Skeletal muscle satellite cell (primary cell): ENCODE results near the gene HUNK. TPM values are rescaled to one million over a fixed set of nuclear protein-coding genes. Genes with fewer than 3 reads are reported as not detected.

Experiments used
- H3K27me3 ChIP-seq: 2 replicates; pipeline ENCODE4 v1.7.0; 2013; ENCODE audit warnings: low read length; ENCODE audit not compliant: control insufficient read depth, insufficient read depth
- H3K36me3 ChIP-seq: 2 replicates; pipeline ENCODE4 v1.7.0; 2013; ENCODE audit warnings: mild to moderate bottlenecking, control low read depth, low read length; ENCODE audit not compliant: insufficient read depth
- H3K4me1 ChIP-seq: 2 replicates; pipeline ENCODE4 v1.7.0; 2013; ENCODE audit warnings: low read length; ENCODE audit not compliant: control insufficient read depth, insufficient read depth
- H3K4me2 ChIP-seq: 2 replicates; pipeline ENCODE4 v1.7.0; 2013; ENCODE audit warnings: mild to moderate bottlenecking, low read length
- H3K4me3 ChIP-seq: 2 replicates; pipeline ENCODE4 v1.7.0; 2013; ENCODE audit warnings: low read length
- H3K9ac ChIP-seq: 2 replicates; pipeline ENCODE4 v1.7.0; 2013; ENCODE audit warnings: mild to moderate bottlenecking, low read depth, low read length, moderate library complexity
- H3K9me3 ChIP-seq: replicated peaks from 2 replicates; pipeline ENCODE4 v1.7.0; 2013; ENCODE audit warnings: mild to moderate bottlenecking, control low read depth, low read length
- total RNA-seq: library from RNA; depleted of rRNA; stranded (reverse); fragments of >200 nt; gene quantifications from 2 replicates; pipeline ENCODE4 v1.2.3, GENCODE V29; 2012; rRNA removed

HUNK gene
- total RNA-seq = under 0.01 TPM in 1 of 2 replicates, not detected in the other

DNA sequence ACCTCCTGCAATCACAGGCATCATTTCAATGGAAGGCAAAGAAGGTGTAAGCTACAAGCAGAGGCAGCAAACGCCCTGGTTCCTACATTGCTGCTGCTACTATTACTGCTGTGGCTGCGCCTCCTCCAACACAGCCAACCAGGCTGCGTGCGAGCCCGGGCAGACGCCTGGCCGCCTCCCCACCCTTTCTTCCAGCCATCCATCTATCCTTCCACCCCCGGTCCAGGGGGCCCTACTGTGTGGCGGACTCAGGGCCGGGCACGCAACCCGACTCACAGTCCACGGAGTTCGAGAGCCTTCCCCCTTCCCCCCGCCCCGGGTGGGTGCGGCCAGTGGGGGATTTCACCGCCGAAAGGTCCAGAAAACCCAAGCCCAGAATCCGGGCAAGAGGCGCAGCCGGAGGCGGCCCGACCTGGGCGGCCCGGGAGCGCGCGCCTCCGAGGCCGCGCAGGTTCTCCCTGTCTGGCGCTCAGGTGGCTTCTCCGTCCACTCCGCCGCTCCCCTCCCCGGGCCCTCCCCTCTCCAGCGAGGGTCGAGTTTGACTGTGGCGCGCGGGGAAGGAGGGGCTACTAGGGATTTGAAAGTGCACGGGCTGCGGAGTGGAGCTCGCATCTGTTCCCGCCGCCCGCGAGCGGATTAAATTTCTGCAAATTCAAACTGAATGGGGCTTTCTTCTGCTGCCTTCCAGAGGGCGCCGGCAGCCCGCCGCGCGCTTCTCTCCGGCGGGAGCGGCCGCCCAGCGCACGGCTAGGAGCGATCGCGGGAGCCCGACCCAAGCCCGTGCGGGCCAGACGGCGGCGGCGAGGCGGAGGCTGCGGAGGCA, at the start of gene HUNK:
Gene HUNK, plus strand, starts transcription at position 569 of the 823 bp plus-strand sequence. CDS start 655 bp downstream, outside the sequence.
- no peaks in the 10 kb centered on the region for H3K9me3 ChIP-seq
- H3K9ac ChIP-seq = peak within 1 kb of the TSS; percentile 30
- peak within 1 kb of the TSS; percentile 73 for H3K4me2 ChIP-seq
- H3K4me1 ChIP-seq = no peaks in the 10 kb centered on the region
- H3K4me3 ChIP-seq = peak within 1 kb of the TSS; percentile 65
- no peaks in the 10 kb centered on the region for H3K36me3 ChIP-seq
- H3K27me3 ChIP-seq = peaks cover 74% of the 10 kb centered on the region

DNA sequence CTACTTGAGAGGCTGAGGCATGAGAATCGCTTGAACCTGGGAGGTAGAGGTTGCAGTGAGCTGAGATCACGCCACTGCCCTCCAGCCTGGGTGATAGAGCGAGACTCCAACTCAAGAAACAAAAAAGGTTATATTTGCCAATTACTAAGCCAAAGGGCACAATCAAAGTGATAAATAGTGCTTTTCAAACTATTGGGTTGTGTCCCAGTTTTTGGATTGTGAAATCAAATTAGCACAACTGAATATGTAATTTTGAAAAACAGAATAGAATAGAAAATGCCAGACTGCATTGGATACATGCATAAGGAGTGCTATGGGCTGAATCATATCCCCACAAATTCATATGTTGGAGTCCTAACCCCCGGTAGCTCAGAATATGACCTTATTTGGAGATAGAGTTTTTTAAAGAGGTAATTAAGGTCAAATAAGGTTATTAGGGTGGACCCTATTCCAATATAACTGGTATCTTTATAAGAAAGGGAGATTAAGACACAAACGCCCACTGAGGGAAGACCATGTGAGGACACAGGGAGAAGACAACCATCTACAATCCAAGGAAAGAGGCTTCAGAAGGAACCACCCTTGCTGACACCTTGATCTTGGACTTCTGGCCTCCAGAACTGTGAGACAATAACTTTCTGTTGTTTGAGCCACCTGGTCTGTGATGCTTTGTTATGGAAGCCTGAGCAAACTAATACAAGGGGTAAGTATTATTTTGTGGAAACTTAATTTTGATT, 42.9 kb upstream of the HUNK start:
- no peak overlapping the region for H3K4me2 ChIP-seq
- H3K9me3 ChIP-seq = no peaks in the 10 kb centered on the region
- H3K4me1 ChIP-seq = no peaks in the 10 kb centered on the region
- H3K4me3 ChIP-seq = no peak overlapping the region
- no peak overlapping the region for H3K9ac ChIP-seq
- no peaks in the 10 kb centered on the region for H3K27me3 ChIP-seq
- H3K36me3 ChIP-seq = no peaks in the 10 kb centered on the region

DNA sequence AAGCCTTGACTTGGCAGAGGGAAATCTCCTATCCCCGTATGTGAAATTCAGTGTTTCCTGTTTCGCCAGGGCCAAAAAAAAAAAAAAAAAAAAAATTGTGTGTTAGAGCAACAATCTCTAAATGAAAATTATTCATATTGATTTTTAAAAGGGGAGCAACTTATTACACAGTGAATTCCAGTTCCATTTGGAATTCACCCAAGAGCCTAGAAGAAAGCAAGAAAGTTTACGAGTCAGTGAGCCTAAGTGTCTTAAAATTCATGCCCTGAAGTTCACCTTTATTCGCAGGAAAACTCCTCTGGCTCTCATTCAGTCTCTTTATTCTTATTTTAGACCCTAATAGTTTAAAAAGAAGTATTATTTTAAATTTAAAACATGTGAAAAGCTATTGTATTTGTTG, 42.1 kb upstream of the HUNK start:
- H3K4me1 ChIP-seq = no peaks in the 10 kb centered on the region
- no peak overlapping the region for H3K4me2 ChIP-seq
- no peaks in the 10 kb centered on the region for H3K9me3 ChIP-seq
- no peak overlapping the region for H3K4me3 ChIP-seq
- no peaks in the 10 kb centered on the region for H3K27me3 ChIP-seq
- no peaks in the 10 kb centered on the region for H3K36me3 ChIP-seq
- no peak overlapping the region for H3K9ac ChIP-seq

- no peaks in the 10 kb centered on the region for H3K36me3 ChIP-seq
- no peak overlapping the region for H3K4me2 ChIP-seq
- H3K9ac ChIP-seq = no peak overlapping the region
- H3K27me3 ChIP-seq = no peaks in the 10 kb centered on the region
- H3K4me1 ChIP-seq = no peaks in the 10 kb centered on the region
- H3K4me3 ChIP-seq = no peak overlapping the region
- no peaks in the 10 kb centered on the region for H3K9me3 ChIP-seq
Measured at GRCh38 chr21:31837041-31837440, 35.8 kb upstream of the HUNK start.

- H3K4me2 ChIP-seq = no peak overlapping the region
Measured at GRCh38 chr21:31837618-31838390, 35.0 kb upstream of the HUNK start.

DNA sequence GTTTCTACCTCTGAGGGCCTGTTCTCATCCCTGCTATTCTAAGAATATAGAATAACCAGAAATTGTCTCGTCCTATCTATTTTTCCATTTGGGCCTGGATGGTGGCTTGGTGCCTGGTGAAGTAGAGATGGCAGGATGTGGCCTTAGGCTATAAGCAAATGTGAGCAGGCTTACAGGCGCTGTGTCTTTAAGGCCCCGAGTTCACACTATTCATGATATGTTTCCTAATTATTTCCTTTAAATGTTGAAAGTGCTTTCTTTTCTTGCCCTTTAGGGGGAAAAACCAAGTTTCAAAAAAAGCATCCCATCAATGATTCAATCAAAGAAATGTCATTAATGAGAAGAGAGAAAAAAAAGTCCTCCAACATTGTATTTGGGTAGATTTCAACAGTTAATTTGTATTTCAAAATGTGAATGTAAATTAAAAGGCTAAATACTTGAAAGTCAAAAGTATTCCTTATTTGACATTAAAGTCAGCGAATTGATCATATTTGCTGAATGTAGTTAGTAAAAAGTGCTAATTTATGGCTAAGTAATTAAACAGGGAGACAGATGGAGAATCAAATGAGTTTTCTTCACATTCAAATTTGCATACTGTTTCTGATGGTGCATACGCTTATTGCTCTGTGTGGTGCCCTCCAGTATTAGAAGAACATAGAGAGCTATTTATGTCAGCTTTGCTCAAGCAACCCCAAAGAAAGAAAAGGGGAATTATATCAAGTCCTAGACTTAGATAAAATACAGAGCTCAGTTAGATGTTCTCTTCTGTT, 34.0 kb upstream of the HUNK start:
- H3K27me3 ChIP-seq = no peaks in the 10 kb centered on the region
- no peak overlapping the region for H3K9ac ChIP-seq
- no peak overlapping the region for H3K4me3 ChIP-seq
- H3K9me3 ChIP-seq = no peaks in the 10 kb centered on the region
- no peaks in the 10 kb centered on the region for H3K4me1 ChIP-seq
- H3K36me3 ChIP-seq = no peaks in the 10 kb centered on the region
- no peak overlapping the region for H3K4me2 ChIP-seq

More at GRCh38 chr21:31837618-31838390, 35.0 kb upstream of the HUNK start:
- no peaks in the 10 kb centered on the region for H3K9me3 ChIP-seq
- no peaks in the 10 kb centered on the region for H3K4me1 ChIP-seq
- no peak overlapping the region for H3K9ac ChIP-seq
- H3K36me3 ChIP-seq = no peaks in the 10 kb centered on the region
- no peak overlapping the region for H3K4me3 ChIP-seq
- H3K27me3 ChIP-seq = no peaks in the 10 kb centered on the region

- Histone ChIP-seq H3K36me3 (no peaks in the 10 kb centered on the region), H3K27me3 (no peaks in the 10 kb centered on the region), H3K9me3 (no peaks in the 10 kb centered on the region), H3K4me3 (no peak overlapping the region), H3K4me2 (no peak overlapping the region), H3K9ac (no peak overlapping the region), H3K4me1 (no peaks in the 10 kb centered on the region)
Measured at GRCh38 chr21:31844206-31844605, 28.6 kb upstream of the HUNK start.

GRCh38 chr21:31845151-31845729, 27.6 kb upstream of the HUNK start:
- H3K4me3 ChIP-seq = no peak overlapping the region
- no peaks in the 10 kb centered on the region for H3K9me3 ChIP-seq
- no peaks in the 10 kb centered on the region for H3K36me3 ChIP-seq
- H3K4me2 ChIP-seq = no peak overlapping the region
- H3K4me1 ChIP-seq = no peaks in the 10 kb centered on the region
- H3K27me3 ChIP-seq = no peaks in the 10 kb centered on the region
- H3K9ac ChIP-seq = no peak overlapping the region

DNA sequence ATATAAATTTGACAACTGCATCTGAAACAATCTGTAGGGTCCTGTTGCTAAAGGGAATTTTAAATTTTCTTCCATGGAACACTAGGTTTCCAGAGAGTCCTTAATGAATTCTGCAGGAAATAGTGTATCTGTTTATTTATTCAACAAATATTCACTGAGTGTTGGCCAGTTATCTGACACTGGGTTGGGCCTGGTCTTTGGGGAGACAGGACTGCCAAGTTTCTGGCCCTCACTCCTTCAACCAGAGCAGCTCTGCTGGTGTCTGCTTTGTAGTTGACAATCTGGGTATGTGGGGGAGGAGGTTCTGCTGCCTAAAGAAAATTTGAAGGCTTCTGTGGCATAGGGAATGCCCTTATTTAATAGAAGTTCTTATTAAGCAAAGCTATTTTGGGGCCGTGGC, 26.1 kb upstream of the HUNK start:
- H3K9ac ChIP-seq = no peak overlapping the region
- H3K36me3 ChIP-seq = no peaks in the 10 kb centered on the region
- no peaks in the 10 kb centered on the region for H3K9me3 ChIP-seq
- H3K4me2 ChIP-seq = no peak overlapping the region
- H3K27me3 ChIP-seq = no peaks in the 10 kb centered on the region
- no peaks in the 10 kb centered on the region for H3K4me1 ChIP-seq
- no peak overlapping the region for H3K4me3 ChIP-seq

DNA sequence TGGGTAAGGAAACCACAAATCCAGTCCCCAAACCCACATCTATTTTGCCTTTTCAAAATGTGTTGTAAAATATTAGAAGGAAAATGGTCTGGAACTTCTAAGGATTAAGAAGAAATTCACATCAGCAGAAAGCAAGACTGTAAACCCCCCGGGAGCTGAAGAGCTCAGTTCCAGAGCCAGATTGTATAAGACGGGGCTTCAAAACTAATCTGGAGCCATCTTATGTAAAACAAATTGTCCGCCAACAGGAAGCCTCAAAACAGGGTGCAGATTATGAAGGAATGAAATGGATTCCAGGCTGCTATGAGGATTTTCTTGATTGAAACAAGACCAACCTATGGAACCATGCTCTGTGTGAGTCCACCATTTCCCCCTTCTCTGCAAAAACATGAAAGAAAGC, 25.1 kb upstream of the HUNK start:
- Histone ChIP-seq H3K9ac (no peak overlapping the region), H3K4me1 (no peaks in the 10 kb centered on the region), H3K27me3 (no peaks in the 10 kb centered on the region), H3K36me3 (no peaks in the 10 kb centered on the region), H3K4me3 (no peak overlapping the region), H3K4me2 (no peak overlapping the region), H3K9me3 (no peaks in the 10 kb centered on the region)
